Thymus (tissue), 11 donors: ENCODE measurements around the gene SNTG2. TPM values are rescaled to one million over a fixed set of nuclear protein-coding genes. Genes with fewer than 3 reads are reported as not detected.

Source experiments
- DNase-seq, 9 donors: peaks; one replicate each; pipeline ENCODE4 v3.0.0-alpha.2; 2013; ENCODE audit warnings: low spot score in 9 of 9, low read depth in 6 of 9, missing footprints in 1 of 9
- H3K27ac ChIP-seq, 2 donors: one replicate each; pipeline ENCODE4 v1.5.1; 2013; ENCODE audit warnings: control low read depth in 1 of 2, low read depth in 1 of 2, low read length in 1 of 2, mild to moderate bottlenecking in 1 of 2, moderate library complexity in 1 of 2
- H3K27me3 ChIP-seq, 2 donors: one replicate each; pipeline ENCODE4 v1.5.1; 2013; ENCODE audit warnings: low read length in 1 of 2; ENCODE audit not compliant: control insufficient read depth in 2 of 2, insufficient read depth in 1 of 2
- H3K36me3 ChIP-seq, 2 donors: one replicate each; pipeline ENCODE4 v1.5.1; 2013; ENCODE audit warnings: low read length in 1 of 2, mild to moderate bottlenecking in 1 of 2, moderate library complexity in 1 of 2; ENCODE audit not compliant: control insufficient read depth in 2 of 2, insufficient read depth in 2 of 2
- H3K4me1 ChIP-seq, 2 donors: one replicate each; pipeline ENCODE4 v1.5.1; 2013; ENCODE audit warnings: low read length in 2 of 2; ENCODE audit not compliant: control insufficient read depth in 2 of 2, insufficient read depth in 2 of 2
- H3K4me3 ChIP-seq, 2 donors: one replicate each; pipeline ENCODE4 v1.5.1; 2013; ENCODE audit warnings: low read length in 2 of 2, control low read depth in 1 of 2, mild to moderate bottlenecking in 1 of 2
- H3K9me3 ChIP-seq, 2 donors: one replicate each; pipeline ENCODE4 v1.5.1; 2013; ENCODE audit warnings: low read length in 1 of 2, mild to moderate bottlenecking in 1 of 2; ENCODE audit not compliant: control insufficient read depth in 2 of 2, insufficient read depth in 1 of 2
- WGBS: extraction: QIAGEN DNeasy Blood & Tissue Kit; methylation state at CpG from one replicate; pipeline ENCODE4 v1.1.7; 2013; 5-methylcytosine and 5-hydroxymethylcytosine counted together
- polyA plus RNA-seq: library from polyadenylated mRNA; stranded (reverse); fragments of 200-250 nt; gene quantifications from one replicate; pipeline ENCODE4 v1.2.3, GENCODE V29; 2013
- total RNA-seq: library from RNA; stranded (reverse); fragments of 120-200 nt; gene quantifications from one replicate; pipeline ENCODE4 v1.2.4, GENCODE V29; 2013
- donor health status: healthy.

SNTG2 gene
- total and polyA plus RNA-seq, 2 donors, result 0.33 to 1.2 TPM

DNA sequence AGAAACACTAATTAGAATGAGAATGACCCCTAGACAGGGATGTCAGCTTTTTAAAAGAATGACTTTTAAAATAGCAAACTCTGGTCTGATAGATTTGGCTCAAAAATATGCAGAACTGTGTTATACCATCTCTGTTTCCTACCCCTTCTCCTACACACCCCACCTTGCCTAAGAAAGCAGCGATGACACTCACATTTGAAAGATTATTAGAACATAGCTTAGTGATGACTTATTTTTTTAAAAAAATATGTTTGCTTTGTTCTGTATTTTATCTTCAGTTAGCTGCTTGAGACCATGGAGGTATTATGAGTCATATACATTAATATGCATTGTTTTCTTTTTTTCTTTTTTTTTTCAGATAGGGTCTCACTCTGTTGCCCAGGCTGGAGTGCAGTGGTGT, 286.0 kb downstream of the SNTG2 start:
- no peaks in the 10 kb centered on the region for H3K27me3 ChIP-seq
- WGBS, result 94% methylated on average over 1 of the region's 1 CpG
- H3K27ac ChIP-seq, result no peak overlapping the region
- no peaks in the 10 kb centered on the region for H3K4me1 ChIP-seq
- H3K36me3 ChIP-seq, result no peaks in the 10 kb centered on the region
- no peak overlapping the region for H3K4me3 ChIP-seq
- DNase-seq, result no peak
- no peaks in the 10 kb centered on the region for H3K9me3 ChIP-seq

DNA sequence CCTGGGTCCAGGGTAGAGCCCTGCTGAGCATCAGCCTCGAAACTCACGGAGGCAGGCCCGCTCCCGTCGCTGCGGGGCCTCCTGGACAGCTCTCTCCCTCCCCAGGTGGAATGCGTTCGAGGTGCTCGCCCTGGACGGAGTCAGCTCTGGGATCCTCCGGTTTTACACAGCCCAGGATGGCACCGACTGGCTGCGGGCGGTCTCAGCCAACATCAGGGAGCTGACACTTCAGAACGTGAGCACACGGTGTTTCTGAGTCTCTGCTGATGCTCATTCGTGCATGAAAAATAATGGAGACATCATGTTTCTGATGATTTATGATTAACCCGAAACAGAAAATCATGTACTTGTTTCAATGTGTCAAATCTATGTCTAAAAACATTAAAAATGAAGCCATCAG, 287.1 kb downstream of the SNTG2 start:
- Histone ChIP-seq H3K4me3 (no peak overlapping the region), H3K36me3 (no peaks in the 10 kb centered on the region), H3K27me3 (no peaks in the 10 kb centered on the region), H3K27ac (no peak overlapping the region), H3K9me3 (no peaks in the 10 kb centered on the region), H3K4me1 (no peaks in the 10 kb centered on the region)
- 83% methylated on average over 18 of the region's 18 CpGs for WGBS
- no peak for DNase-seq

DNA sequence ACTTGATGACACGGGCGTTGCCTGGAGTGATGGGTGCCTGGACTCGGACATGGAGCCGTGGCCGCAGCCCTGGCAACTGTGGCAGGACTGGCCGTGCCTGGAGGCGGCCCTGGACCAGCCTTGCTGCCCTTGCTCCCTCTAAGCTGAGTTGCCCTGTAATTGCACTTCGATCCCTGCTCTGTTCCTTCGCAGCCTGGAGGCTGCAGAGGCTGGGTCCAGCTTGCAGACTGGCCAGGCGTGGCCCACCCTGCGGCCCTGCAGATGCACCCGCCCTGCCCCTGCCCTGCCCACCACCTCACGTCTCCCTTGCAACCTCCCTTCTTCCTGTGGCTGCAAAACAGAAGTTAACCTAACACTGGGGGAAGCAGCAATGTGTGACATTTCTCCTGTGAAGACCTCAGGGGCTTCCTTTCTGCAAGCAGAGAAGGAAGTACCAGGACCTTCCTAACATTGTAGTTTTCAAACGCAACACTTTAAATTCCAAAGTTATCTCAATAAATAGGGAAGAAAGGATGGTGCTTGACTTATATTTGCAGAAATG, 288.0 kb downstream of the SNTG2 start:
- Histone ChIP-seq H3K4me1 (no peaks in the 10 kb centered on the region), H3K27ac (no peak overlapping the region)
- no peak for DNase-seq

GRCh38 chr2:1245193-1245592, 294.5 kb downstream of the SNTG2 start:
- 94% methylated on average over 2 of the region's 2 CpGs for WGBS
- Histone ChIP-seq H3K4me1 (no peaks in the 10 kb centered on the region), H3K36me3 (no peaks in the 10 kb centered on the region), H3K27me3 (peaks cover 0 to 8% of the 10 kb centered on the region in 2 donors), H3K4me3 (no peak overlapping the region), H3K27ac (no peak overlapping the region), H3K9me3 (no peaks in the 10 kb centered on the region)
- DNase-seq, result no peak

More for the DNA sequence above, 288.0 kb downstream of the SNTG2 start:
- WGBS, result 68% methylated on average over 14 of the region's 14 CpGs
- H3K27me3 ChIP-seq, result no peaks in the 10 kb centered on the region
- no peaks in the 10 kb centered on the region for H3K9me3 ChIP-seq
- no peaks in the 10 kb centered on the region for H3K36me3 ChIP-seq
- H3K4me3 ChIP-seq, result no peak overlapping the region

GRCh38 chr2:1246239-1246638, 295.6 kb downstream of the SNTG2 start:
- no peak for DNase-seq
- Histone ChIP-seq H3K4me3 (no peak overlapping the region), H3K27ac (no peak overlapping the region), H3K4me1 (no peaks in the 10 kb centered on the region), H3K9me3 (no peaks in the 10 kb centered on the region), H3K27me3 (peaks cover 0 to 8% of the 10 kb centered on the region in 2 donors), H3K36me3 (no peaks in the 10 kb centered on the region)
- WGBS, result 82% methylated on average over 9 of the region's 9 CpGs

GRCh38 chr2:1246991-1247390, 296.3 kb downstream of the SNTG2 start:
- H3K4me1 ChIP-seq, result no peaks in the 10 kb centered on the region
- 85% methylated on average over 3 of the region's 3 CpGs for WGBS
- H3K9me3 ChIP-seq, result no peaks in the 10 kb centered on the region
- H3K27me3 ChIP-seq, result peaks cover 0 to 8% of the 10 kb centered on the region in 2 donors
- H3K4me3 ChIP-seq, result no peak overlapping the region
- H3K36me3 ChIP-seq, result no peaks in the 10 kb centered on the region
- no peak for DNase-seq
- no peak overlapping the region for H3K27ac ChIP-seq

- Histone ChIP-seq H3K36me3 (no peaks in the 10 kb centered on the region), H3K9me3 (no peaks in the 10 kb centered on the region), H3K4me3 (no peak overlapping the region), H3K27ac (no peak overlapping the region), H3K27me3 (peaks cover 0 to 8% of the 10 kb centered on the region in 2 donors), H3K4me1 (no peaks in the 10 kb centered on the region)
- no peak for DNase-seq
- WGBS, result 35% methylated on average over 5 of the region's 5 CpGs
These were observed 297.5 kb downstream of the SNTG2 start for GRCh38 chr2:1248187-1248586.

GRCh38 chr2:1249897-1250687, 299.4 kb downstream of the SNTG2 start:
- H3K9me3 ChIP-seq, result no peaks in the 10 kb centered on the region
- H3K36me3 ChIP-seq, result no peaks in the 10 kb centered on the region
- H3K4me3 ChIP-seq, result no peak overlapping the region
- H3K27me3 ChIP-seq, result peaks cover 0 to 8% of the 10 kb centered on the region in 2 donors
- no peak for DNase-seq
- 42% methylated on average over 10 of the region's 10 CpGs for WGBS
- H3K27ac ChIP-seq, result no peak overlapping the region
- no peaks in the 10 kb centered on the region for H3K4me1 ChIP-seq

- Histone ChIP-seq H3K4me3 (no peak overlapping the region), H3K27me3 (peaks cover 0 to 8% of the 10 kb centered on the region in 2 donors), H3K36me3 (no peaks in the 10 kb centered on the region), H3K9me3 (no peaks in the 10 kb centered on the region), H3K4me1 (no peaks in the 10 kb centered on the region), H3K27ac (no peak overlapping the region)
- DNase-seq, result no peak
- WGBS, result 92% methylated on average over 5 of the region's 5 CpGs
These were observed 300.9 kb downstream of the SNTG2 start for GRCh38 chr2:1251520-1251919.
